Measurements from ENCODE around the gene RALGAPB. TPM values are rescaled to one million over a fixed set of nuclear protein-coding genes. Genes with fewer than 3 reads are reported as not detected.
A peak's percentile ranks its signal among the peaks of the same experiment; 100 is the strongest.

The RALGAPB gene
- polyA plus RNA-seq, 1 donor (not counting 4 experiments of a cell fraction or from before 2014, with no cell fraction given) = 23.8 TPM

DNA sequence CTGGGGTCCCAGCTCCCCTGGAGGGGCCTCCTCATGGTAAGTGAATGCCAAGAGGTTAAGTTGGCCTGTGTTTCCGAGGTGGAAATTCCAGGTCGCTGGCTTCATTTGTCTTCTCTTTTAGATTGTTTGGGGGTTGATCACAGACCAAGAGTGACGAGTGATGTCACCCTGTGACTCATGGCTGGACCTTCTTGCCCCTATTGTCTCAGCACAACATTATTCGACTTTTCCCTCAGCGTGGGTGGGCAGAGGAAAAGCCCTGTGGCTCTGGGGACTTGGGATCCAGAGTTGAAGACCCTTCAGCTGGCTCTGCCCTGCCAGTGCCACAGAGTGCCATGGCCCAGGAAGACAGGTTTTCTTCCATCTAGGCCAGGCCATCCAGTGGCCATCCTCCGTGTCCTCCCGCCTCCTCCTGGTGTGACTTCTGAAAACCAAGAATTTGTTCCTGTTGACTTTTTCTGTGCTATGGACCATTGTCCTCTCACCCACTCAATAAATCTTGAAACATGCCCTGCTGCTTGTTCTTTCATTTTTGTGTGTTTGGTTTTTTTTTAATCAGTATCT is 22.1 kb upstream of the RALGAPB start:
- dilution Hi-C loops (cut with MboI; ENCODE audit: extremely low pct_ligation_motif_present, low sequenced_read_pairs) = no loop called here
- peaks cover 10% of the 10 kb centered on the region for H3K79me2 ChIP-seq (ENCODE audit: control insufficient read depth, insufficient read depth, low read length)
- peaks cover 10 to 16% of the 10 kb centered on the region in 2 experiments for H3K36me3 ChIP-seq (ENCODE audit: control insufficient read depth in 2 of 2, extremely low read depth in 1 of 2, insufficient read depth in 2 of 2, low read length in 2 of 2)
- DNase-seq (ENCODE audit: low read depth, low spot score) = no peak
- no peak overlapping the region for H3K9ac ChIP-seq (ENCODE audit: control insufficient read depth, extremely low read depth, insufficient read depth, low read length)
- H3K27me3 ChIP-seq (ENCODE audit: control insufficient read depth, extremely low read depth, insufficient read depth, low read length) = no peaks in the 10 kb centered on the region
- no peak overlapping the region for H3K4me2 ChIP-seq (ENCODE audit: control insufficient read depth, extremely low read depth, insufficient read depth, low read depth, low read length)
- no peaks in the 10 kb centered on the region for H3K9me3 ChIP-seq (ENCODE audit: control insufficient read depth, low read depth, low read length)
- no peak overlapping the region for H3K4me3 ChIP-seq (ENCODE audit: control insufficient read depth in 2 of 3, extremely low read depth in 1 of 3, insufficient read depth in 2 of 3, low read depth in 1 of 3, low read length in 3 of 3)
- no peak overlapping the region for H3K27ac ChIP-seq (ENCODE audit: control insufficient read depth, insufficient read depth, low read length)
- TF ChIP-seq EZH2 (IDR thresholded peaks at IDR 0.05; ENCODE audit: low read length) = no peak
- TF ChIP-seq, protein P1, sequence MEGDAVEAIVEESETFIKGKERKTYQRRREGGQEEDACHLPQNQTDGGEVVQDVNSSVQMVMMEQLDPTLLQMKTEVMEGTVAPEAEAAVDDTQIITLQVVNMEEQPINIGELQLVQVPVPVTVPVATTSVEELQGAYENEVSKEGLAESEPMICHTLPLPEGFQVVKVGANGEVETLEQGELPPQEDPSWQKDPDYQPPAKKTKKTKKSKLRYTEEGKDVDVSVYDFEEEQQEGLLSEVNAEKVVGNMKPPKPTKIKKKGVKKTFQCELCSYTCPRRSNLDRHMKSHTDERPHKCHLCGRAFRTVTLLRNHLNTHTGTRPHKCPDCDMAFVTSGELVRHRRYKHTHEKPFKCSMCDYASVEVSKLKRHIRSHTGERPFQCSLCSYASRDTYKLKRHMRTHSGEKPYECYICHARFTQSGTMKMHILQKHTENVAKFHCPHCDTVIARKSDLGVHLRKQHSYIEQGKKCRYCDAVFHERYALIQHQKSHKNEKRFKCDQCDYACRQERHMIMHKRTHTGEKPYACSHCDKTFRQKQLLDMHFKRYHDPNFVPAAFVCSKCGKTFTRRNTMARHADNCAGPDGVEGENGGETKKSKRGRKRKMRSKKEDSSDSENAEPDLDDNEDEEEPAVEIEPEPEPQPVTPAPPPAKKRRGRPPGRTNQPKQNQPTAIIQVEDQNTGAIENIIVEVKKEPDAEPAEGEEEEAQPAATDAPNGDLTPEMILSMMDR (optimal IDR thresholded peaks at IDR 0.05 in 1 of 3, IDR thresholded peaks at IDR 0.05 in 1 of 3, conservative IDR thresholded peaks at IDR 0.05 in 1 of 3; ENCODE audit: extremely low read depth in 1 of 3, insufficient read depth in 2 of 3, low read length in 3 of 3) = no peak
- no peaks in the 10 kb centered on the region for H4K20me1 ChIP-seq (ENCODE audit: control insufficient read depth, extremely low read depth, insufficient read depth, low read length)
- H3K9me1 ChIP-seq (ENCODE audit: control insufficient read depth, extremely low read depth, insufficient read depth, low read length) = no peaks in the 10 kb centered on the region
- H3K4me1 ChIP-seq (ENCODE audit: control insufficient read depth, extremely low read depth, insufficient read depth, low read length) = peaks cover 22% of the 10 kb centered on the region
- H2AFZ ChIP-seq (ENCODE audit: control insufficient read depth, low read length) = no peak overlapping the region
- FAIRE-seq = no peak

GRCh38 chr20:38452880-38453624 is 19.6 kb upstream of the RALGAPB start:
- peak overlapping the region; percentile 48 for H3K27ac ChIP-seq (ENCODE audit: control insufficient read depth, insufficient read depth, low read length)
- no peaks in the 10 kb centered on the region for H3K79me2 ChIP-seq (ENCODE audit: control insufficient read depth, insufficient read depth, low read length)
- dilution Hi-C loops (cut with MboI; ENCODE audit: extremely low pct_ligation_motif_present, low sequenced_read_pairs) = no loop called here
- peaks cover 10 to 16% of the 10 kb centered on the region in 2 experiments for H3K36me3 ChIP-seq (ENCODE audit: control insufficient read depth in 2 of 2, extremely low read depth in 1 of 2, insufficient read depth in 2 of 2, low read length in 2 of 2)
- no peaks in the 10 kb centered on the region for H4K20me1 ChIP-seq (ENCODE audit: control insufficient read depth, extremely low read depth, insufficient read depth, low read length)
- peak overlapping the region; percentile 51 for H3K4me2 ChIP-seq (ENCODE audit: control insufficient read depth, extremely low read depth, insufficient read depth, low read depth, low read length)
- no peak overlapping the region for H3K9ac ChIP-seq (ENCODE audit: control insufficient read depth, extremely low read depth, insufficient read depth, low read length)
- DNase-seq (ENCODE audit: low read depth, low spot score) (no peak), FAIRE-seq (peak; percentile 51)
- H3K9me3 ChIP-seq (ENCODE audit: control insufficient read depth, low read depth, low read length) = no peaks in the 10 kb centered on the region
- no peak for TF ChIP-seq EZH2 (IDR thresholded peaks at IDR 0.05; ENCODE audit: low read length)
- TF ChIP-seq, protein P1 (optimal IDR thresholded peaks at IDR 0.05 in 1 of 3, IDR thresholded peaks at IDR 0.05 in 1 of 3, conservative IDR thresholded peaks at IDR 0.05 in 1 of 3; ENCODE audit: extremely low read depth in 1 of 3, insufficient read depth in 2 of 3, low read length in 3 of 3) = no peak
- H3K9me1 ChIP-seq (ENCODE audit: control insufficient read depth, extremely low read depth, insufficient read depth, low read length) = no peaks in the 10 kb centered on the region
- H3K4me3 ChIP-seq (ENCODE audit: control insufficient read depth in 2 of 3, extremely low read depth in 1 of 3, insufficient read depth in 2 of 3, low read depth in 1 of 3, low read length in 3 of 3) = no peak overlapping the region
- H3K4me1 ChIP-seq (ENCODE audit: control insufficient read depth, extremely low read depth, insufficient read depth, low read length) = peaks cover 13% of the 10 kb centered on the region
- no peaks in the 10 kb centered on the region for H3K27me3 ChIP-seq (ENCODE audit: control insufficient read depth, extremely low read depth, insufficient read depth, low read length)
- H2AFZ ChIP-seq (ENCODE audit: control insufficient read depth, low read length) = peak overlapping the region; percentile 80

All from keratinocyte (primary cell).